C4-2B (cell line): ENCODE results near the gene SOCS4.
"Not testable (repeated sequence)": the region's sequence is repeated elsewhere in the genome, so short reads cannot be mapped to it uniquely, and the experiment has no call there.

Source experiments
- CTCF ChIP-seq: fragments of 450-650 bp; conservative IDR thresholded peaks from 2 replicates; pipeline ENCODE4 v1.5.1; 2017; ENCODE audit warnings: mild to moderate bottlenecking
- ZFX ChIP-seq: fragments of 450-650 bp; IDR thresholded peaks from 2 replicates; pipeline ENCODE4 v1.6.1; 2017

GRCh38 chr14:55079961-55080360 lies 52.9 kb downstream of the SOCS4 start:
- not testable (repeated sequence) for TF ChIP-seq CTCF, ZFX
